GM12801 (cell line): Measurements from ENCODE around the gene UBE4A.

ENCODE experiments used
- TF ChIP-seq, protein P1 (sequence below): IDR thresholded peaks from one replicate; pipeline ENCODE4 v1.5.1; 2011; ENCODE audit warnings: control low read depth; ENCODE audit not compliant: insufficient read length; ENCODE audit errors: extremely low read depth

Gene UBE4A

DNA sequence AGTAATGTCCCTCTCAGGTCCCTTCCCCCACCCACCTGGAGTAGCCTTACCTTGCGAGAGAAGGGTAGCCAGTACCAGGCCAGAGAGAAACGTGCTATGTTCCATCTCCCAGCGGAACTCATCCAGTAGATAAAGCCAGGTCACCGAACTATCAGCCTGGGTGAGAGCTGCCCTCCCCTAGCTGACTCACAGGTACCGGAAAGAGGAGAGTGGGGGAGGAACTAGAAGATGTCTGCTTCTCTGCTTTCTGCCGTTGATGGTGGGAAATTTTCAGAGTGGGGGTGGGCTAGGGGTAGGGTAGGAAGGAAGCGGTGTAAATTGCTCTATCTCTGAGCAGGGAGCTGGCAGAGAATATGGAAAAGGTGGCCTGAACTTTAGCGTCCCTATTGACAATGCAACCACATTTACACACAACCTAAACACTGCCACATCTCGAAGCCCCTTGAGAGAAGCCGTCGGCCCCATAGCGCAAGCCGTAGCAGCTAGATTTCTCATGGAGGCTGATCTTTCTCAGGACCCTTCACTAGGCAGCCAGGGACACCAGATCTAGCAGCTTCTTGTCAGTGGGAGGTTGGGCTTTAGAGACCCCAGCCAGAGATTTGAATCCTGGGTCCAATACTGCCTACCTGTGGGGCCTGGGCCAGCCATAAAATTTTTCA lies 16.8 kb upstream of the UBE4A start, which contains the start of gene CD3D:
Gene CD3D, minus strand, starts transcription at position 203 of the 659 bp plus-strand sequence. Its CDS starts 98 bp downstream, at position 105.
- TF ChIP-seq, protein P1, sequence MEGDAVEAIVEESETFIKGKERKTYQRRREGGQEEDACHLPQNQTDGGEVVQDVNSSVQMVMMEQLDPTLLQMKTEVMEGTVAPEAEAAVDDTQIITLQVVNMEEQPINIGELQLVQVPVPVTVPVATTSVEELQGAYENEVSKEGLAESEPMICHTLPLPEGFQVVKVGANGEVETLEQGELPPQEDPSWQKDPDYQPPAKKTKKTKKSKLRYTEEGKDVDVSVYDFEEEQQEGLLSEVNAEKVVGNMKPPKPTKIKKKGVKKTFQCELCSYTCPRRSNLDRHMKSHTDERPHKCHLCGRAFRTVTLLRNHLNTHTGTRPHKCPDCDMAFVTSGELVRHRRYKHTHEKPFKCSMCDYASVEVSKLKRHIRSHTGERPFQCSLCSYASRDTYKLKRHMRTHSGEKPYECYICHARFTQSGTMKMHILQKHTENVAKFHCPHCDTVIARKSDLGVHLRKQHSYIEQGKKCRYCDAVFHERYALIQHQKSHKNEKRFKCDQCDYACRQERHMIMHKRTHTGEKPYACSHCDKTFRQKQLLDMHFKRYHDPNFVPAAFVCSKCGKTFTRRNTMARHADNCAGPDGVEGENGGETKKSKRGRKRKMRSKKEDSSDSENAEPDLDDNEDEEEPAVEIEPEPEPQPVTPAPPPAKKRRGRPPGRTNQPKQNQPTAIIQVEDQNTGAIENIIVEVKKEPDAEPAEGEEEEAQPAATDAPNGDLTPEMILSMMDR: no peak

DNA sequence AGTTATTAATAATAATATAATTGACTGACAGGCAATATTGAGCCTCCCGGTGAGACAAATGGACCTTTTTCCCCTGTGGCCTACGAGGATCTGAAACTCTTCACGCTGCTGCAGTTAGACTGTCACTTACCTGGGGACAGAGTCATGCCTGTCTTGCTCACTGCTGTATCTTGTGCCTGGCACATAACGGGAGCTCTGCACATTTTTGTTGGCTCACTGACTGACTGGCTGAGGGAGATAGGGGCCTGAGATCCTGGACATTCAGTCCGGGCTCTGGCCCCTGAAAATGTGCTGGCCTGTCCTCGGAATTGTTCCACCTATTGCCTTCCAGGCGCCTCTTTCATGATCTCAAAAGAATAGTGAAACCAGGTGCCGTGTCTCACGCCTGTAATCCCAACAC lies 16.2 kb upstream of the UBE4A start:
- TF ChIP-seq, protein P1: no peak

DNA sequence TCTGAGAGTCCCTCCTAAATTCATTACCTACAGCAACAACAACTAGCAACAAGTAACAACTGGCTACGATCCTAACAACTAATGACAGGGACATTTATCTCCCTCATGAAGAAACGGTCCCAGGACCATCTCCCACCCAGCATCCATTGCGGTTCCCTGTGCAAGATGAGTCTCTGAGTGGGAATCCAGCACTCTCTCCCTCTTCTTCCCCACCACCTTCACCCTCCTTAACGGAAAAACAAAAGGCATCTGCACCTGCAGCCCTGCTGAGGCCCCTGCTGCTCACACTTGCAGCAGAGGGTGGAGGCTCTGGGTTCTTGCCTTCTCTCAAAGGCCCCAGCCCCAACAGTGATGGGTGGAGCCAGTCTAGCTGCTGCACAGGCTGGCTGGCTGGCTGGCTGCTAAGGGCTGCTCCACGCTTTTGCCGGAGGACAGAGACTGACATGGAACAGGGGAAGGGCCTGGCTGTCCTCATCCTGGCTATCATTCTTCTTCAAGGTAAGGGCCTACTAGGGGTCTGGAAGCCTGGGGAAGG lies 15.4 kb upstream of the UBE4A start, which contains the start of gene CD3G:
Gene CD3G, plus strand, starts transcription at position 364 of the 535 bp plus-strand sequence. Its CDS starts 80 bp downstream, at position 444.
- TF ChIP-seq, protein P1: no peak

DNA sequence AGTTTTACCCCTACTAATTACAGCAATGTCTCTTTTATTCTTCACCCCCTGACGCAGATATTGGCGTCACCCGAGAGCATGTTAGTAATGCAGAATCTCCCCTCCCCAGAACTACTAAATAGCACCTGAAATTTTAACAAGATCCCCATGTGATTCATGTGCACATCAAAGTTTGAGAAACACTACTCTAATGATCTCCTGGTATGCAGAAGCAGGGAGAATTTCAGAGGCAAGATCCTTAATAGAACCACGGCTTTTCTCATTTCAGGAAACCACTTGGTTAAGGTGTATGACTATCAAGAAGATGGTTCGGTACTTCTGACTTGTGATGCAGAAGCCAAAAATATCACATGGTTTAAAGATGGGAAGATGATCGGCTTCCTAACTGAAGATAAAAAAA lies 9.9 kb upstream of the UBE4A start:
- TF ChIP-seq, protein P1: no peak

DNA sequence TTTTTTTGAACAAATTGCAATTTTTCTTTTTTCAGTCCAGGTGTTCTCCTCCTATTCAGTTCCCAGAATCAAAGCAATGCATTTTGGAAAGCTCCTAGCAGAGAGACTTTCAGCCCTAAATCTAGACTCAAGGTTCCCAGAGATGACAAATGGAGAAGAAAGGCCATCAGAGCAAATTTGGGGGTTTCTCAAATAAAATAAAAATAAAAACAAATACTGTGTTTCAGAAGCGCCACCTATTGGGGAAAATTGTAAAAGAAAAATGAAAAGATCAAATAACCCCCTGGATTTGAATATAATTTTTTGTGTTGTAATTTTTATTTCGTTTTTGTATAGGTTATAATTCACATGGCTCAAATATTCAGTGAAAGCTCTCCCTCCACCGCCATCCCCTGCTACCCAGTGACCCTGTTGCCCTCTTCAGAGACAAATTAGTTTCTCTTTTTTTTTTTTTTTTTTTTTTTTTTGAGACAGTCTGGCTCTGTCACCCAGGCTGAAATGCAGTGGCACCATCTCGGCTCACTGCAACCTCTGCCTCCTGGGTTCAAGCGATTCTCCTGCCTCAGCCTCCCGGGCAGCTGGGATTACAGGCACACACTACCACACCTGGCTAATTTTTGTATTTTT lies 6.2 kb upstream of the UBE4A start:
- TF ChIP-seq, protein P1: no peak

DNA sequence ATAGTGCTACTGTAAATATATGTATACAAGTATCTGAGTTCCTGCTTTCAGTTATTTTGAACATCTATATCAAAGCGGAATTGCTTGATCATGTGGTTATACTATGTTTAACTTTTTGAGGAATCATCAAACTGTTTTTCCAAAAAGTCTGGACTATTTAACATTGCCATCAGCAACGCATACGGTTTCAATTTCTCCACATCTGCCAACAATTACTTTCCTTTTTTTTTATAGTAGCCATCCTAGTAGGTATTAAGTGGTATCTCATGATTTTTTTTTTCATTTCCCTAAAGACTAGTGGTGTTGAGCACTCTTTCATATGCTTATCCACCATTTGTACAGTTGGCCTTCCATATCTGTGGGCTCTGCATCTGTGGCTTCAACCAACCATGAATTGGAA lies 1.3 kb upstream of the UBE4A start:
- TF ChIP-seq, protein P1: no peak

DNA sequence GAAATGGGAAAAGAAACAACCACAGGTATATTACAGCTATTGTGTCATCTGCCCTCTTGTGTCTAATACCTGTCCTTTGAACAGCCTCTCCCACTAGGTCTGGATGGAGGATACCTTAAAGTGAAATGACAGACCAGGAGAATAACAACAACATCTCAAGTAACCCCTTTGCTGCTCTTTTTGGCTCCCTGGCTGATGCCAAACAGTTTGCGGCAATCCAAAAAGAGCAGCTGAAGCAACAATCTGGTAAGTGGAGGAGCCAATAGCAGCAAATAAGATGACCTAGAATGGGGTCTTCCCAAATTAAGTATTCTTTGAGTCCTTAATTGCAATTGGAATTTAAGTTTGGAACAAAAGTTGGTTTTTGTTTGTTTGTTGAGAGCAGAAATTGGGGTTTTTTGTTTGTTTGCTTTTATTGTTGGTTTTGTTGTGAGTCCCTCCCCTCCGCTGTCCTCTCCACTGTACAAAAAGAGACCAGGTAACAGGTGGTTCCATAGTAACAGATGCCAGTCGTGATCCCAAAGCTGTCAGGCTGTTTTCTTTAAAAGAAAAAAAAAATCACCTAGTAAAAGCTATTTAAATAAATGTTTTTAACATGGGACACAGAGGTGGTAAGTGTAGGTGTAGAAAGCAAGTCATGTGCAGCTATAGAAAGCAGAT lies 5.7 kb downstream of the UBE4A start:
- TF ChIP-seq, protein P1: no peak
